GM19438 (cell line): ENCODE data around the gene CFAP97.
"Not testable (repeated sequence)": the region's sequence is repeated elsewhere in the genome, so short reads cannot be mapped to it uniquely, and the experiment has no call there.

ENCODE experiments used
- ATAC-seq: cut with Tn5 transposase; IDR thresholded peaks from one replicate; pipeline ENCODE4 v1.9.1; 2021; ENCODE audit warnings: low read depth; ENCODE audit not compliant: unreplicated experiment

Gene CFAP97

DNA sequence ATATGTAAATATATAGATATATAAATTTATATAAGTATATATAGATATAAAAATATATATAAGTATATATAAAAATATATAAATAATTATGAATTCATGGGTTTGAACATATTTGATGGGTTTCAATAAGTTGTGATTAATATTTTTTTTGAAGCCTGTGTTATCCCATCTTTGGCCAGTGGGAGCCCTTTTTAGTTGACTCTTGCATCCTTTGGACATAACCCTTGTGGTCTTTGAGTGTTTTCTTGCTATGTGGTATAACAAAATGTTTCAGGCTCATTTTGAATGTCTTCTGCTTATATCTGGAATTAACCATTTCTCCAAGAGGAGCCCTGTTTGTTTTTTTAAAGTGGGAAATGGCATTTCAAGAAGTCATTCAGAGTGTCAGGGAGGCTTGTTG, 20.8 kb upstream of the CFAP97 start:
- no peak for ATAC-seq

DNA sequence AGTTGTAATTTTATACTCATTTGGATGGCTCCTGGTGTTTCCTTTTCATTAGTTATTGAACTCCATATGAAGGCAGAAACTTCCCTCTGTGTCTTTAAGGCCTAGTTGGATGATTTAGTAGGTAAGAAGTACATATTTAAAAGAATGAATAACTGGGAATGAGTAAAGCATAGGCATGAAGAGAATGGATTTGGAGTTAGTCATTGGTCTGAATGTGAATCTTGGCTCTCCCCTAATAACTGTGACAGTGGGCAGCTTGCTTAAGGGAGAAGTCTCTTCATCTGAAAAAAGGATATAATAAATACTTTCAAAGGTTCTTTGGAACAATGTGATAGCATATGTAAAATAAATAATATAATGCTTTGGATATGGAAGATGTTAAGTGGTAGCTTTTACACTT, 18.8 kb upstream of the CFAP97 start:
- ATAC-seq, result no peak

DNA sequence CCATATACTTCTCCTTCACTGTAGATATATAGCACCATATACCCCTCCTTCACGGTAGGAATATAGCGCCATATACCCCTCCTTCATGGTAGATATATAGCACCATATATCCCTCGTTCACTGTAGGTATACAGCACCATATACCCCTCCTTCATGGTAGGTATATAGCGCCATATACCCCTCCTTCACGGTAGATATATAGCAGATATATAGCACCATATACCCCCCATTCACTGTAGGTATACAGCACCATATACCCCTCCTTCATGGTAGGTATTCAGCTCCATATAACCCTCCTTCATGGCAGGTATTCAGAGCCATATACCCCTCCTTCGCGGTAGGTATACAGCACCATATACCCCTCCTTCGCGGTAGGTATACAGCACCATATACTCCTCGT, 18.1 kb upstream of the CFAP97 start:
- no peak for ATAC-seq

DNA sequence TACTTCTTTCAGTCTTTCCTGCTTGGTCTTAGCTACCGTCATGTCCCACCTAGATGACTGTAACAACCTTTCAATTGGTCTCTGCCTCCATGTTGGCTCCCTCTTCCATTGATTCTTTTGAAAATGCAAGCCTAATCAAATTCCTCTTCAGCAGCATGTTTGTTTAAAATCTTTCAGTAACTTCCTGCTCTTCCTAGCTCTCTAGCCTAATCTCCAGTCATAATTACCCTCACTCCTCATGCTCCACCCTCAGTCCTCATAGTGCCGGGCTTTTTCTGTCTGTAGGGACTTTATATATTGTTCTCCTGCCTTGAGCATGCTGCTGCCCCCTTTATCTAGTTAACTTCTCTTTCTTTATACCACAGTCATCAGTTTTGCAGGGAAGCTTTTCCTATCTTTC, 17.7 kb upstream of the CFAP97 start:
- ATAC-seq, result no peak

DNA sequence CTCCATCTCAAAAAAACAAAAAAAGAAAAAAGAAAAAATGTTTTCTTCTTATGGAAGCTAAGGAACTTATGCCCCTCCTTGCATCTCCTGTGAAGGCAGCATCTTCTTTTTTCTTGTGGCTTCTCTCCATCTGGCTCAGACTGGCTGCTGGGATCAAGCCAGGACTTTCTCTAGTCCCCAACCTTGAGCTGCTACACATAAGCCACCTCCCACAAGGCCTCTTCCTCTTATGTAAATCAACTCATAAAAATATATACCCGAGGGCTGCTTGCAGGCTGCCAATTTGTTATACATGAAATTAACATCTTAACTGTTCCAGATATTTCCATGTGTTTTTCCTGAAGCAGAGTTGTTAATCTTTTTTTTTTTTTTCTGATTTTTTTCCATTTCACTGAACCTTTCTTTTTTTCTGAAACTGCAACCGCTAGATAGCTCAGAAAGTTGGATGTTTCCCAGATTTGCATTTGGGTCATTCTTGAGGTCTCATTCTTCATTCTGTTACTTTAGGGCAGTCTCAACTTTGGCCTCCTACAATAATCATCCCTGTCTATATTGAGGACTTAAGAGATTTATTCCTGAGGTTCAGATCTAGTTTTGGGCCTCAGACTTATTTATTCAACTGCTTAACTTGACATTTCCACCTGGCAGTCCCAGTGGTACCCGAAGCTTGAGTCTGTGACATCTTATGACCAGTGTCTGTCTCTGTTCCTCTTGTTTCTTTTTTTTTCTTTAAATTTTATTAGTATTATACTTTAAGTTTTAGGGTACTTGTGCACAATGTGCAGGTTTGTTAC, 15.9 kb upstream of the CFAP97 start:
- peak; percentile 66 for ATAC-seq

DNA sequence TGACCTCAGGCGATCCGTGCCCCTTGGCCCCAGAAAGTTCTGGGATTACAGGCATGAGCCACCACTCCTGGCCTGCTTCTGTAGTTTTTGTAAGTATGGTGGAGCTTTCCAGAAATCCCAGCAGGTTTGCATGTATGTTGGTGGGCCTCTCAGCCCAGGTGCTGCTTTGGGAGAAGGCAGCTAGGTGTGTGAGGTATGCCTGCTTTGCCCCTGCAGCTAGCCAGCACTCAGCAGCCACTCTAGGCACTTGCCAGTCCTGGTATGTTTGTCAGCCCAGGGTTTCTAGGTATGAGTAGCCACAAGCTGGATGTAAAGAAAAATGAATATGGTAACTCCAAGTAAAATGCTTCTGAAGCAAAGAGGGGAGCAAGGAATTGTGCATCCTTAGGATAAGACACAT, 14.5 kb upstream of the CFAP97 start:
- ATAC-seq, result no peak

DNA sequence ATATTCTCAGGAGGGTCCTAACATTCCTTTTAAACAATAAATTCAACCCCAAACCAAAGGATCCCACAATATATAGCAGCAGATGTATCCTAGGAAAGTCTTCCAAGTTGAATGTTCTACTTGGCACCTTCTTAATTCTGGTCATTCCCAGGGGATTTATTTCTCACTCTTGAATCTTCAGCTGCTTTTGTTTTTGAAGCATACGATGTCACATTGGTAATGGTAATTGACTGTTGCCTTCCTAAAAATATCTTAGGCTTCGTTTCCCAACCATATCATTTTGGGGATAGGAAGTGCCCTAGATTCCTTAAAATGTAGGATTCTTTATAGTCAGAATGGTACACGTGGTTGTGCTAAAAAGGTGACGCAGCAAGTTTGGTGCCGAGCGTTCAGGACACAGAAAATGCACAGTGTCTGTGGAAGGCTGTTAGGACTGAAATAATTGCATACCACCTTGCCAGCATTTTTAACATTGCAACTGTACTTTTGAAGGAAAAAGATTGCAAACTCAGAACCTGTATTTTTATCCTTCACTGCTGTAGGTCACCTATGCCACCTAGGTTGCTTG, 13.7 kb upstream of the CFAP97 start:
- ATAC-seq, result no peak

DNA sequence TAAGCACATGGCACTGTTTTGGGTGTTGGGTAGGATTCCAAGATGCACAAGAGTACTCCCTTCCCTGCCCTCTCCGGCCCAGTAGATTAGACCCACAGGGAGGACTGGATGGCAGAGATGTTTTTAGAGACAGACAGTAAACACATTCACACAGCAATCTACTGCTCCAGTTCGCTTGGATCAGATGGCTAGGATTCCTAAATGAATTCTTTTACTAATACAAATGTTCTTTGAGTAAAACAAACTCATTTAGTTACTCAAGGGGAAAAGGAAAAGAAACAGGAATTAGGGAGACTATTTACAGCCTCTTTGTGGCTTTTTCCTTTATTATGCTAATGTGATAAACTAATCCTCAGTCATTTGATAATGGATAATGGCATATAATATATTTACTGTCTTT, 11.5 kb upstream of the CFAP97 start:
- ATAC-seq, result no peak

DNA sequence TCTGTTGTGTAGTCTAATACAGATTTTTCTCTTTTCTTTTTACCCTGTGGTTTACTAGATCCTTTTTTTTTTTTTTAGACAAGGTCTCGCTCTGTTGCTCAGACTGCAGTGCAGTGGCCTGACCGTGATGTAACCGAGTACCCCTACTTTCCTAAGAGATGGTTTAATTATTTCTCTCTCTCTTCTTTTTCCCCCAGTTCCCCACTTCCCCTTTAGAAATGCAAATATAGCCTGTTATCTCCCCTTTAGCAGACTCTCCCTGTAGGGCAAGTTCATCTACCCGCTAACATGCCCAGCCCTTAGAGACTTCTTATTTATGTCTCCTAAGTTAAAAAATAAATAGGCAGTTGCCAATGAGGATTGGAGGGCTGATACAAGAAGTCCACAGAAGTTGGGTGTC, 10.1 kb upstream of the CFAP97 start:
- ATAC-seq, result peak; percentile 50

DNA sequence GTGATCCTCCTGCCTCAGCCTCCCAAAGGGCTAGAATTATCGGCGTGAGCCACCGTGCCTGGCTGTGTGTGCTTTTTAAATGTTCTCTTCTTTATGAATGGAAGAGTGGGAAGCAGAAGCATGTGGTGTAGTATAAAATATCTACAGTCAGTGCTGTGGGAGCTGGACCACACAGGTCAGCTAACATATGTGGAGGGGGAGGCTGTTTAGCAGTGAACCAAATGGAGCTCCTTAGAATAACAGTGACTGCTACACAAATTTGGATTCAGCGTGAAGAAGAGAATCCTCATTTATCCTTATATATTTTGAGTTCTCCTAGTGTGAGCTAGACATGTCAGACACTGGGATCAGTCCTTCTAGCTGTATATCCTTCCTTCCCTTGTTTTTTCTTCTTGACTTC, 8.8 kb upstream of the CFAP97 start:
- ATAC-seq, result no peak

DNA sequence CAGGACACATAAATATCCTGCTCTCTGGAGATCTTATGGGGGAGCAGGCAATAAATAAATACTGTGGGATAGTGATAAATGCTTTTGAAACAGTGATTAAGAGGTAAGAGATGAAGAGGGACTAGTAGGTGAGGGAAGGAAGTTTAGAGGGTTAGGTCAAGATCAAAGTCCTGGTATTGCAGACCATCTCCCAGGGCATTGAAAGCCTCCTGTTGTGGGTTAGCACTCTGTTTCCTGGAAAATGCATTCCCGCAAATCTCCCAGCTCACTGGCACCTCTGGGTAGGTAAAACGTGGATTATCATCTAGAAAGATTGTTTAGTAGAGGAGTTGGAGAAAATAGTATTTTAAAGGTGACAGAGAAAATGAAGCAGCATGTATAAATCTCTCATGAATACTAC, 7.8 kb upstream of the CFAP97 start:
- no peak for ATAC-seq

DNA sequence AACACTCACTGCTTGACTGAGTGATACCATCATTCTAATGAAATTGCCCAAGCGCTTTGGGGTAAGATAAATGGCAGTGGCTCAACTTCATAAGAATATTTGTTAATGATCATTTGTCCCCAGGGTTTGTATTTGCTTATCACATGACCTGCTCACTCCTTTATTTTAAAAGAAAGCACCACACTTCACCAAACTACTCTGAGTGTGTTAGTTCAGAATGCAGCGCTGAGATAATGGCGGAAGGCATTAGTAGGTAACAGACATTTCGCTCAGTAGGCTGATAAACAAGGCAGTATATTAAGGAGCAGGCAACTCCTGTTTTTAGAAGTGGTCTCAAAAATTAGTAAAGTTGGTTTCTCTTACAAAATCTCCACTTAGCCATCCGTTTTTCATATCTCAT, 7.2 kb upstream of the CFAP97 start:
- no peak for ATAC-seq

DNA sequence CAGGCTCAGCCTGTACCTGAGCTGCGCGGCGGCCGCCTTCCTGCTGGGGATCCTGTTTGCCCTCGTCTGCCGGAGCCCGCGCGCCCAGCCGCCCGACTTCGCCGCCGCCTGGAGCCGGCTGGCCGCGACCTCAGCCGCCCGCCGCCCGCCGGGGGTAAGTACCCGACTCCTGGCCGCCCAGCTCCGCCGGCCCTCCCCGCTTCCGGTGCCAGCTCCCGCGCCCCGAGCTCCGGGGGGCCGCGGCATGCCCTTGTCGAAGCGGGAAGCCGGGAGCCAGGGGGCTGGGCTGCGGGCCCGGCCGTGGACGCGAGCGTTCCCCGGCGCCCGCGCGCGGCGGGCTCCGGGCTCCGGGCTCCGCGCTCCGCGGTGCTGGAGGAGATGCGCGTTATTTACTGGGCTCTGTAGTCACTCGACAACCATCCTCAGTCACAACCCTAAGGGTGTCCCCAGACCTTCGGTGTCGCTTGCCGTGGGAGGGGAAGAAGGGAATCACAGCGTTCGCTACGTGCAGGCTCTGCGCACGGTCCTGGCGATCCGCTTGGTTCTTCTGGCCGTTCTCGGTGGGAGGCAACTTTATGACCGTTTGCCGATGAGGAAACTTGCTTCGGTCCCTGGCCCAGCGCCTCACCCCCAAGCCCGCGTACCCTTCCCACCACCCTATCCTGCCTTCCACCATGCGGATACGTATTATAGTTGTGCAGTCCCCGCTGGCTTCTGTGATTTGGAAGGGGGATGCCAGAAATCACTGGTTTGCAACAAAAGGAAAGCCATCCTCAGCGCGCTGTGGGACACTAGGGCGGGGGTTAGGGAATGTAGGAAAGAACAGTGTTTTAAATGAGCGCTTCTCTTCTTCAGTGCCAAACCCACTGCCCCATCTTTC, 6.5 kb upstream of the CFAP97 start:
- ATAC-seq, result peak; percentile 3

DNA sequence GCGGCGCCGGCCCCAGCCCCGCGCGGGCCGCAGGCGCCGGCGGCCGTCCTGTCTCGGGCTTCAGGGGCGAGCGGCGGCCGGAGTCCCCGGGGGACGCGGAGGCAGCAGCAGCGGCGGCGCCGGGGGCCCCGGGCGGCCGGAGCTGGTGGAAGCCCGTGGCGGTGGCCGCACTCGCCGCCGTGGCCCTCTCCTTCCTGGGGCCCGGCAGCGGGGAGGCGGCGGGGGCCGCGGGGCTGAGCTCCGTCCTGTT, 6.0 kb upstream of the CFAP97 start:
- ATAC-seq, result peak; percentile 5

DNA sequence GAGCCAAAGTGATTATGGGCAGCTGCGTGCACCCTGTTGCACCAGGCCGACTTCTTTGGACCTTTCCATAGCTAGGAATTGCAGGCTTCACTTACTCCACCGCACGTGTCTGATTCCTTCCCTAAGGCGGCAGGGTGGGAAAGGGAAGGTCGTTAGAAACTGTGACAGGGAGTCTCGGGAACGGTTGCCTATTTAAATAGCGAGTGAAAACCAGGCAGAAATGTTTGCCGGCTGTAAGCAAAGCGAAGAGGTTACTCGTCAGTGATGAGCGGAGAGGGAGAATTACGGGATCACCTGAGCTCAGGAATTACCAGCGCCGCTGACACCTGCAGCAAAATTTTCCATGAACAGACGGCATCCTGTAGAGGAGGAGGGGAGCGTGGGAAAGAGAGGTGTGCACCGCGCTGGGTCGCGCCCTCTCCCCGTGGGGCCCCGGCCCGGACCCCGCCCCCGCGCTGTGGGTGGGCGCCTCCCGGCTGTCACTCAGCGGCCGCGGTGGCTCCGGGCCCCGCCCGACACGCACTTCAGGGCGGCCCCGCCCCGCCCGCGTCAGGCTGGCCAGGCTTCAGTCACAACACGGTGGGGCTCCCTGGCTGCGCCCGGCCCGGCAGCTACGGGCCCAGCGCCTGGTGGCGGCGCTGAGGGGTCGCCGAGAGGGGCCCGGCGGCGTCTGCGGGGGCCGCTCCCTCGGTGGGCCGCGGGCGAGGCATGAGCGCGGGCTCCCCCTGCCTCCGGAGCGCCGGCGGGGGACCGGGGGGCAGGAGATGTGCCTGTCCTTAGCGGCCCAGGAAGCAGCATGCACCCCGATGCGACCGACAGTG, 5.4 kb upstream of the CFAP97 start, which contains the start of gene SNX25:
Gene SNX25 (plus strand): TSS at position 568 of the 821 bp plus-strand sequence. CDS start 229 bp downstream, at position 797.
- ATAC-seq, result peak; percentile 67

DNA sequence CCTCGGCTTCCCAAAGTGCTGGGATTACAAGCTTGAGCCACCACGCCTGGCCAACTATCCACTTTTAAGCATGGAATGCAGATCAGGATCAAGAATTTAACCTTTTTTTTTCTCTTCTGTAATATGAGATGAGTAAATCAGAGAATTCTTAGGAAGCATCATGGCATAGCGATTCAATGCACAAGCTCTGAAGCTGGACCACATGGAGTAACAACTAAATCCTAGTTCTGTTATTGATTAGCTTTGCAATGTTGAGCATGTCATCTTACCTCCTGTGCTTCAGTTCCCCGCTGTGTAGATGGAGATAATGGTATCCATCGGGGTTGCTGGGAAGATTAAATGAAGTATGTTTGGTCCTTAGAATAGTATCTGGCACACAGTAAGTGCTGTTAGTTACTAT, 3.7 kb upstream of the CFAP97 start:
- ATAC-seq, result no peak

DNA sequence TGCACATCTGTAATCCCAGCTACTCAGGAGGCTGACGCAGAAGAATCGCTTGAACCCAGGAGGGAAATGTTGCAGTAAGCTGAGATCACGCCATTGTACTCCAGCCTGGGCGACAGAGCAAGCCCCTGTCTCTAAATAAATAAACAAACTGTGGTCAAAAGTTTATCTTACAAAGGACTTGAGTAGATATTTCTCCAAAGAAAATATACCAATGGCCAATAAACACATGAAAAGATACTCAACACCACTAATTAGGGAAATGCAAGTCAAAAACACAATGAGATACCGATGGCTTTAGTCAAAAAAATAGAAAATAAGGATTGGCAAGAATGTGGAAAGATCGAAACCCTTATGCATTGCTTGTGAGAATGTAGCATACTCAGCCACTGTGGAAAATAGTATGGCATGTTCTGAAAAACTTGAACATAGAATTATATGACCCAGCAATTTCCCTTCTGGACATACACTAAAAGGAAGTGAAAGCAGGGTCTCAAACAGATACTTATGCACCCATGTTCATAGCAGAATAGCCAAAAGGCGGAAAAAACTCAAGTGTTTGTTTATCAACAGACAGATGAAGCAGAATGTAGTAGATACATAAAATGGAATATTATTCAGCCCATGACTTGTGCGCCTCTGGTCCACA, 2.0 kb upstream of the CFAP97 start:
- ATAC-seq, result no peak

DNA sequence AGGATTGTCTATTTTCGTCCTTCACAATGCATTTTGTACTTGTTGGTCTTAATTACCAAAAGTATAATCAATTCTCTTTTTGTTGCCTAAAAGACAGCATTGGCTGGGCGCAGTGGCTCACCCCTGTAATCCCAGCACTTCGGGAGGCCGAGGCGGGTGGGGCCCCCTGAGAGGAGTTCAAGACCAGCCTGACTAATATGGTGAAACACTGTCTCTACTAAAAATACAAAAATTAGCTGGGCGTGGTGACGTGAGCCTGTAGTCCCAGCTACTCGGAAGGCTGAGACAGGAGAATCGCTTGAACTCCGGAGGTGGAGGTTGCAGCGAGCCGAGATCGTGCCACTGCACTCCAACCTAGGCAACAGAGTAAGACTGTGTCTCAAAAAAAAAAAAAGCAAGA, 1.3 kb upstream of the CFAP97 start:
- not testable (repeated sequence) for ATAC-seq

DNA sequence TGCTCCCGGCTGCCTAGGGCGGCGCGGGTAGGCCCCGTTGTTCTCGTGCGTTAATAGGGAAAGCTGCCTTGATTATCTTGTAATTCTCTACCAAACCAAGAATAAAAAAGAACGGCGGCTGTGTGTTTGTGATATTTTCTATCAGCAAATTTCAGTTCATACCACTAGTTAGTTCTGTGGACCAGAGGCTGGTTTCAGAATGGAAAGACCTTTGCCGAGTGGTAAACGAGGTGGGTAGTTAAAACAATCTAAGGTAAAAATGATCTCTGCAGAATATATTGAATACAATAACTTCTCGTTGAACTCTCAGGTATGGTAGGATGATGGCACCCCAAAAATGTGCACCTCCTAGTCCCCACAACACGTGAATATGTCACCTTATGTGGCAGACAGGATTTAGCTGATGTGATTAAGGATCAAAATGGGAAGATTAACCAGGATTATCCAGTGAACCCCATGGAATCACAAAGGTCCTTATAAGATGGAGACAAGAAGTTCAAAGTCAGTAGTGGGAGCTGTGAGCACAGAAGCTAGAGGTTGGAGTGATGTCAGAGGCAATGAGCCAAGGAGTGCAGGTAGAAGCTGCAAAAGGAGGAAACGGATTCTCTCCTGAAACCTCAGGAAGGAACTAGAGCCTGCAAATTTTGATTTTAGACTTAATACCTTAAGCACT, 574 bp upstream of the CFAP97 start:
- no peak for ATAC-seq

DNA sequence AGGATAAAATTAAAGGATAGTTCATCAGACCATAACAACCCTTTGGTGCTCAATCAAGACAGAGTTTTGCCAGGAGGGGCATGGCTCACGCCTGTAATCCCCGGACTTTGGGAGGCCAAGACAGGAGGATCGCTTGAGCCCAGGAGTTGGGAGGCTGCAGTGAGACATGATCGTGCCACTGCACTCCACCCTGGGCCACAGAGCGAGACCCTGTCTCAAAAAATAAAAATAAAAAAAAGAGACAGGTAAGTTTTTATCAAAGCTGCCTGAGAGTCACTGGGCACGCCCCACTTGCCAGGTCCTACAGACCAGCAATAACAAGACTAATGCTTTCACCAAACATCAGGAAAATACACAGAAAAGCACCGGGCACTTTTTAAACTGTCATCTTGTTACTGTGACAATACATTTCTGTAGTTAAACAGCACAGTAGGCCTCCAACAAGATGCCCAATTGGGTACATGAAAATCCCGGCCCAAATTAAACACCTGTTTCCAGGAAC, 765 bp downstream of the CFAP97 start:
- no peak for ATAC-seq
